Measurements from ENCODE around the gene IGSF3.

IGSF3 gene

DNA sequence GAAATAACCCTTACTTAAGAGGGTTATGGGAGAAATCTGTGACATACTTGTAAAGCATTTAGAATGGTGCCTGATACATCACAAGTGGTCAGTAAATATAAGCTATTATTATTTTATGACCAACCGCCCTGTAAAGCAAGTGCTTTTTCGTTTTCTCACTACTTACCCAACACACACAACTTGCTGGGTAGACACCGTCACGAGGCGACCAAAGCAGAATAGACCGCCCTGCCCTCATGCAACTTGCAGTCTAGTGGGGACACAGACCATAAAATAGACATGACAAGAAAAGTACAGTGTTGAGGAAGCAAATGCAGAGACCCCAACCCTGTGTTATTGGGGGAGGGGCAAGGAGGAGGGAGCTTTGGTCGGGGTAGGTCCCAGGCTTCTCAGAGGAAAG, 744 bp upstream of the IGSF3 start:
- Histone ChIP-seq H3K9ac (ENCODE audit: low read depth, low read length) (no peak overlapping the region), H4K20me1 (ENCODE audit: insufficient read depth, low read length) (no peaks in the 10 kb centered on the region), H3K4me3 (ENCODE audit: low read depth in 1 of 2, low read length in 2 of 2) (no peak overlapping the region), H3K4me2 (ENCODE audit: insufficient read depth, low read length) (no peak overlapping the region), H3K4me1 (ENCODE audit: insufficient read depth, low read length) (peaks cover 15% of the 10 kb centered on the region), H3K27ac (ENCODE audit: low read length) (no peak overlapping the region), H3K9me3 (ENCODE audit: insufficient read depth, low read length, severe bottlenecking) (no peaks in the 10 kb centered on the region), H2AFZ (ENCODE audit: low read depth, low read length) (no peak overlapping the region), H3K79me2 (ENCODE audit: insufficient read depth, low read length) (no peaks in the 10 kb centered on the region), H3K27me3 (ENCODE audit: insufficient read depth, low read length, poor library complexity) (peaks cover 11% of the 10 kb centered on the region), H3K36me3 (ENCODE audit: insufficient read depth, low read length) (no peaks in the 10 kb centered on the region)
- no peak for DNase-seq
- TF ChIP-seq EZH2 (IDR thresholded peaks at IDR 0.05; ENCODE audit: borderline replicate concordance, low read depth, low read length, severe bottlenecking) = no peak
- no peak for ATAC-seq (ENCODE audit: insufficient read depth, low read depth)

DNA sequence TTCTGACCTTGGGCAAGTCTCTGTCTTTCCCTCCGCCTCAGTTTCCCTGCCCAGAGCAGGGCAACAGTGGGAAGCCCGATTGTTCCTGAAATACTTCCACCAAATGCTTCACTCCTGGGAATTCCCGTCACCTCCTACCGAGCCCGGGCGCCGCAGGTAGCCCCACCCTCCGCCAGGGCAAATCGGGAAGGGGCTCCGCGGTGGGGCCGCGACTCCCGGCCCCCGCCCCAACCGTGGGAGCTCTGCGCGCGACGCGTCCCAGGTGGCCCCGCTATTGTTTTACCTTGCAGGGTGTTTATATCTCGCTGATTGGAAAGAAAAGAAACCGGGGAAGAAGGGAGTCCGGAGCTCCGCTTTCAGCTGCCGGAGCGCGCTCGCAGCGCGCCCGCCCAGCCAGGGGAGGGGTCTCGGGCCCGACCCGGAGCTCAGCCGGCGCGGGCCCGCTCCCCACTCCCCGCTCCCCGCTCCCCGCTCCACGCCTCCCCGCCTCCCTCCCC, 407 bp downstream of the IGSF3 start:
- Histone ChIP-seq H3K27me3 (ENCODE audit: insufficient read depth, low read length, poor library complexity) (peaks cover 11% of the 10 kb centered on the region), H3K27ac (ENCODE audit: low read length) (no peak overlapping the region), H3K36me3 (ENCODE audit: insufficient read depth, low read length) (no peaks in the 10 kb centered on the region), H2AFZ (ENCODE audit: low read depth, low read length) (no peak overlapping the region), H3K4me1 (ENCODE audit: insufficient read depth, low read length) (peaks cover 23% of the 10 kb centered on the region), H3K79me2 (ENCODE audit: insufficient read depth, low read length) (no peaks in the 10 kb centered on the region), H3K4me3 (ENCODE audit: low read depth in 1 of 2, low read length in 2 of 2) (no peak overlapping the region), H3K9ac (ENCODE audit: low read depth, low read length) (no peak overlapping the region), H3K9me3 (ENCODE audit: insufficient read depth, low read length, severe bottlenecking) (no peaks in the 10 kb centered on the region), H4K20me1 (ENCODE audit: insufficient read depth, low read length) (no peaks in the 10 kb centered on the region), H3K4me2 (ENCODE audit: insufficient read depth, low read length) (no peak overlapping the region)
- ATAC-seq (ENCODE audit: insufficient read depth, low read depth) = 0 out of 3 replicates have a peak, but pooled peaks have one; percentile 3
- no peak for TF ChIP-seq EZH2 (IDR thresholded peaks at IDR 0.05; ENCODE audit: borderline replicate concordance, low read depth, low read length, severe bottlenecking)
- DNase-seq = no peak

DNA sequence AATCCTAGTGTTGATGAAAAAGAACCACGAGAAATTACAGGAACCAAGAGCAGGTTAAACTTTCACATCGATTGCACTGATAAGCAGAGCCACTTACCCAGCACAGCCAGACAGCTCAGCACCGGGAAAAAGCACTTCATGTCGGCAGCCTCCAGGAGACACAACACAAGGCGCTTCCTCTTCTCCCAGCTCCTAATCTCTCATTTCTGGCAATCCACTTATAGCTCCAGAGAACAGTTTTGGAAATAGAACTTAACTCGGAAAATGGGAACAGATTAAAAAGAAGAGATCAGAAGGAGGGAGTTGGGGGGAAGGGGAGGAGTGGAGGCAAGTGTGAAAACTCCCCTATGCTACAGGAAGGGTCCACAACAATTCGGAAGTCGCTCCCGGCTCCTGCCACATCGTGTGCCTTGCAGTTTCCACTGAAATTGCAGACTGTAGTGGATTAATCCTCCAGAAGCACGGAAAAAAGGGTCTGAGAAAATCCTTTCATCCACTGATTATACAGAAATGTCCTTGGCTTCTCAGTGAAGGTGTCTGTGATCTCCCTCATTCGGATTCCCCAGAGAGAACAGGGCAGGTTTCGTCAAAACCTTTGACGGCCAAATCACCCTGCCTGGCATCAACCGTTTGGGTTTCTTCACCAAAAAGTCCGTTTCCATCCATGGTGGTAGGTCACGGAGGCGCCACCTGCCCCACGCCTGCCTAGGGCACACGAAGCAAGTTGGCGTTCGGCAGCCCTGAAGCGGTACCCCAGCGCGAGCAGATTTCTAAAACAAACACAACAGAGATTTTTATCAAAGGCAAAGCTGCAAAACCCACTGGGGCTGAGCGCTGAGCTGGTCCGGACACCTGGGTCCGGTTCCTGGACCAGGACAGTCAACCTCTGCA, 1.1 kb downstream of the IGSF3 start:
- H4K20me1 ChIP-seq (ENCODE audit: insufficient read depth, low read length) = no peaks in the 10 kb centered on the region
- no peak overlapping the region for H3K27ac ChIP-seq (ENCODE audit: low read length)
- H3K4me3 ChIP-seq (ENCODE audit: low read depth in 1 of 2, low read length in 2 of 2) = no peak overlapping the region
- no peaks in the 10 kb centered on the region for H3K79me2 ChIP-seq (ENCODE audit: insufficient read depth, low read length)
- DNase-seq = no peak
- H3K27me3 ChIP-seq (ENCODE audit: insufficient read depth, low read length, poor library complexity) = peaks cover 11% of the 10 kb centered on the region
- H3K4me1 ChIP-seq (ENCODE audit: insufficient read depth, low read length) = peaks cover 23% of the 10 kb centered on the region
- no peak overlapping the region for H2AFZ ChIP-seq (ENCODE audit: low read depth, low read length)
- H3K9me3 ChIP-seq (ENCODE audit: insufficient read depth, low read length, severe bottlenecking) = no peaks in the 10 kb centered on the region
- H3K36me3 ChIP-seq (ENCODE audit: insufficient read depth, low read length) = no peaks in the 10 kb centered on the region
- H3K4me2 ChIP-seq (ENCODE audit: insufficient read depth, low read length) = no peak overlapping the region
- no peak for ATAC-seq (ENCODE audit: insufficient read depth, low read depth)
- TF ChIP-seq, protein P1, sequence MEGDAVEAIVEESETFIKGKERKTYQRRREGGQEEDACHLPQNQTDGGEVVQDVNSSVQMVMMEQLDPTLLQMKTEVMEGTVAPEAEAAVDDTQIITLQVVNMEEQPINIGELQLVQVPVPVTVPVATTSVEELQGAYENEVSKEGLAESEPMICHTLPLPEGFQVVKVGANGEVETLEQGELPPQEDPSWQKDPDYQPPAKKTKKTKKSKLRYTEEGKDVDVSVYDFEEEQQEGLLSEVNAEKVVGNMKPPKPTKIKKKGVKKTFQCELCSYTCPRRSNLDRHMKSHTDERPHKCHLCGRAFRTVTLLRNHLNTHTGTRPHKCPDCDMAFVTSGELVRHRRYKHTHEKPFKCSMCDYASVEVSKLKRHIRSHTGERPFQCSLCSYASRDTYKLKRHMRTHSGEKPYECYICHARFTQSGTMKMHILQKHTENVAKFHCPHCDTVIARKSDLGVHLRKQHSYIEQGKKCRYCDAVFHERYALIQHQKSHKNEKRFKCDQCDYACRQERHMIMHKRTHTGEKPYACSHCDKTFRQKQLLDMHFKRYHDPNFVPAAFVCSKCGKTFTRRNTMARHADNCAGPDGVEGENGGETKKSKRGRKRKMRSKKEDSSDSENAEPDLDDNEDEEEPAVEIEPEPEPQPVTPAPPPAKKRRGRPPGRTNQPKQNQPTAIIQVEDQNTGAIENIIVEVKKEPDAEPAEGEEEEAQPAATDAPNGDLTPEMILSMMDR (IDR thresholded peaks at IDR 0.05; ENCODE audit: borderline replicate concordance, extremely low read depth, low read length, poor library complexity, severe bottlenecking) = no peak
- no peak for TF ChIP-seq EZH2 (IDR thresholded peaks at IDR 0.05; ENCODE audit: borderline replicate concordance, low read depth, low read length, severe bottlenecking)
- H3K9ac ChIP-seq (ENCODE audit: low read depth, low read length) = no peak overlapping the region

DNA sequence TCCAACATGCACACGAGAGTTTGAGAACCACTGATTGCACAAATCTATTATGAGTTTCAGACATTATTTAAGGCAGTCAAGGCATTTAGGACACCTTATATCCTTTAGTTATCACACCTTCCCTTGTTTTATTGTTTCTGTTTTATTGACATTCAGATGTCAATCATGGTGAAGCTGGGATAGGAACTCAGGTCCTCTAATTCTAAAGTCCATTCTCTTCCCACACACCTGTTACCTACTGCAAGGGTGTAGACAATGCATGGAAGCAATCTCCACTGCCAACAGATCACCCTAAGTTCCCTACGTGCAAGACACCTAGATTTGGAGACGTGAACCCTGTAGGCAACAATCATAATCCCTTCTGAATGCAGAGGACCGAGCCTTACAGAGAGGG, 2.6 kb downstream of the IGSF3 start:
- Histone ChIP-seq H3K4me1 (ENCODE audit: insufficient read depth, low read length) (peaks cover 23% of the 10 kb centered on the region), H3K4me3 (ENCODE audit: low read depth in 1 of 2, low read length in 2 of 2) (no peak overlapping the region), H4K20me1 (ENCODE audit: insufficient read depth, low read length) (no peaks in the 10 kb centered on the region), H2AFZ (ENCODE audit: low read depth, low read length) (no peak overlapping the region), H3K27ac (ENCODE audit: low read length) (no peak overlapping the region), H3K27me3 (ENCODE audit: insufficient read depth, low read length, poor library complexity) (peaks cover 11% of the 10 kb centered on the region), H3K9ac (ENCODE audit: low read depth, low read length) (no peak overlapping the region), H3K79me2 (ENCODE audit: insufficient read depth, low read length) (no peaks in the 10 kb centered on the region), H3K9me3 (ENCODE audit: insufficient read depth, low read length, severe bottlenecking) (no peaks in the 10 kb centered on the region), H3K36me3 (ENCODE audit: insufficient read depth, low read length) (no peaks in the 10 kb centered on the region), H3K4me2 (ENCODE audit: insufficient read depth, low read length) (no peak overlapping the region)
- ATAC-seq (ENCODE audit: insufficient read depth, low read depth) (no peak), DNase-seq (no peak)
- TF ChIP-seq, protein P1 (IDR thresholded peaks at IDR 0.05; ENCODE audit: borderline replicate concordance, extremely low read depth, low read length, poor library complexity, severe bottlenecking) = no peak
- no peak for TF ChIP-seq EZH2 (IDR thresholded peaks at IDR 0.05; ENCODE audit: borderline replicate concordance, low read depth, low read length, severe bottlenecking)
